Endothelial cell of umbilical vein (primary cell): ENCODE data around the gene RGS6. TPM values are rescaled to one million over a fixed set of nuclear protein-coding genes. Genes with fewer than 3 reads are reported as not detected.

Experiments used
- BruUV-seq: library from RNA; stranded (reverse); fragments of 400-500 nt; replicated peaks from 2 replicates; lab custom pipeline; 2021; lab: Mats Ljungman, UMichigan
- CTCF ChIA-PET: fragments of 300-600, 350-600 bp; sonication (Branson Sonifier 250); formaldehyde crosslinking; loops from one replicate; lab custom pipeline; 2021; ENCODE audit warnings: antibody characterized with exemption, inconsistent platforms; lab: Charles Lee
- POLR2A ChIA-PET: fragments of 300-600, 350-600 bp; sonication (Branson Sonifier 250); formaldehyde crosslinking; loops from one replicate; lab custom pipeline; 2021; ENCODE audit warnings: antibody characterized with exemption, inconsistent platforms; lab: Charles Lee
- DNase-seq: peaks from one replicate; pipeline ENCODE4 v3.0.0-alpha.2; 2011; ENCODE audit warnings: low read depth, low spot score
- FAIRE-seq: peaks from 2 replicates; lab custom pipeline; 2011; peaks lifted over from hg19 to GRCh38; lab: Jason Lieb, UNC
- H2AFZ ChIP-seq: 2 replicates; pipeline ENCODE4 v1.6.0; 2012; ENCODE audit warnings: low read depth, low read length, control low read depth, inconsistent platforms
- H3K27ac ChIP-seq: 2 replicates; pipeline ENCODE4 v1.5.1; 2011; ENCODE audit warnings: low read depth, mild to moderate bottlenecking, control low read depth, low read length, moderate library complexity; ENCODE audit not compliant: insufficient read depth
- H3K27me3 ChIP-seq, 2 experiments: 2 replicates each; pipeline versions ENCODE4 v1.6.0 to v1.6.1; 2011; ENCODE audit warnings: low read length in 2 of 2, mixed read lengths in 1 of 2; ENCODE audit not compliant: control insufficient read depth in 2 of 2, insufficient read depth in 2 of 2
- H3K36me3 ChIP-seq, 2 experiments: 2 replicates in 1 of 2; 3 replicates in 1 of 2; pipeline ENCODE4 v1.5.1; 2011; ENCODE audit warnings: low read length in 2 of 2, mild to moderate bottlenecking in 1 of 2, moderate library complexity in 1 of 2; ENCODE audit not compliant: control insufficient read depth in 2 of 2, insufficient read depth in 2 of 2; ENCODE audit errors: extremely low read depth in 1 of 2
- H3K4me1 ChIP-seq: 3 replicates; pipeline ENCODE4 v1.5.1; 2011; ENCODE audit warnings: mild to moderate bottlenecking, low read length; ENCODE audit not compliant: control insufficient read depth, insufficient read depth; ENCODE audit errors: extremely low read depth
- H3K4me2 ChIP-seq: 2 replicates; pipeline ENCODE4 v1.6.1; 2011; ENCODE audit warnings: low read length, control low read depth, mixed read lengths; ENCODE audit not compliant: insufficient read depth
- H3K4me3 ChIP-seq, 3 experiments: fragments of 200-600 bp in 1 of 3; sonication (generic), shearing (Covaris generic) in 1 of 3; replicated peaks in 1 of 3; 2 replicates each; pipeline ENCODE4 v1.5.1; 2011 to 2016; ENCODE audit warnings: control low read depth in 3 of 3, low read length in 3 of 3, mild to moderate bottlenecking in 2 of 3, inconsistent platforms in 1 of 3, low read depth in 1 of 3, moderate library complexity in 1 of 3; ENCODE audit not compliant: insufficient read depth in 1 of 3
- H3K79me2 ChIP-seq: 2 replicates; pipeline ENCODE4 v1.6.0; 2012; ENCODE audit warnings: low read length, inconsistent platforms; ENCODE audit not compliant: control insufficient read depth, insufficient read depth
- H3K9ac ChIP-seq: replicated peaks from 2 replicates; pipeline ENCODE3; 2011; ENCODE audit warnings: low read length, control low read depth; ENCODE audit not compliant: insufficient read depth; ENCODE audit errors: extremely low read depth
- H3K9me1 ChIP-seq: replicated peaks from 3 replicates; pipeline ENCODE4 v1.6.0; 2011; ENCODE audit warnings: mild to moderate bottlenecking, low read length; ENCODE audit not compliant: control insufficient read depth, insufficient read depth; ENCODE audit errors: extremely low read depth
- H3K9me3 ChIP-seq: replicated peaks from 2 replicates; pipeline ENCODE4 v1.5.1; 2012; ENCODE audit warnings: low read length, inconsistent platforms; ENCODE audit not compliant: control insufficient read depth, insufficient read depth
- H4K20me1 ChIP-seq: replicated peaks from 2 replicates; pipeline ENCODE3; 2011; ENCODE audit warnings: mild to moderate bottlenecking, low read length; ENCODE audit not compliant: control insufficient read depth, insufficient read depth; ENCODE audit errors: extremely low read depth
- CTCF ChIP-seq, 2 donors: IDR thresholded peaks; 1 replicate in 1 of 2; 2 replicates in 1 of 2; pipeline ENCODE4 v1.5.1; 2011; ENCODE audit warnings: low read length in 2 of 2, mild to moderate bottlenecking in 2 of 2, moderate library complexity in 2 of 2, control low read depth in 1 of 2, inconsistent platforms in 1 of 2, low read depth in 1 of 2; ENCODE audit not compliant: insufficient read depth in 1 of 2; ENCODE audit errors: extremely low read depth in 1 of 2
- EZH2 ChIP-seq: IDR thresholded peaks from 2 replicates; pipeline ENCODE4 v1.6.1; 2012; ENCODE audit warnings: borderline replicate concordance, low read depth, mild to moderate bottlenecking, moderate library complexity, low read length, inconsistent platforms; ENCODE audit not compliant: severe bottlenecking
- FOS ChIP-seq: IDR thresholded peaks from 2 replicates; pipeline ENCODE4 v1.6.1; 2011; ENCODE audit warnings: mild to moderate bottlenecking, low read length, moderate library complexity, borderline replicate concordance; ENCODE audit not compliant: insufficient read depth
- GATA2 ChIP-seq: IDR thresholded peaks from 2 replicates; pipeline ENCODE4 v1.7.0; 2011; ENCODE audit warnings: low read depth, mild to moderate bottlenecking, moderate library complexity, mixed read lengths, low read length; ENCODE audit not compliant: insufficient read length, insufficient read depth
- JUN ChIP-seq: IDR thresholded peaks from 2 replicates; pipeline ENCODE4 v1.6.1; 2011; ENCODE audit warnings: borderline replicate concordance, low read depth; ENCODE audit not compliant: insufficient read length, insufficient read depth
- MAX ChIP-seq: IDR thresholded peaks from 2 replicates; pipeline ENCODE4 v1.6.1; 2011; ENCODE audit not compliant: insufficient read depth, insufficient read length
- MYC ChIP-seq: IDR thresholded peaks from one replicate; pipeline ENCODE4 v1.6.1; 2011; ENCODE audit warnings: mild to moderate bottlenecking, low read depth, low read length
- POLR2A ChIP-seq: IDR thresholded peaks from 2 replicates; pipeline ENCODE4 v1.6.1; 2012; ENCODE audit warnings: low read depth, mild to moderate bottlenecking, control low read depth, low read length
- POLR2AphosphoS5 ChIP-seq: IDR thresholded peaks from 2 replicates; pipeline ENCODE4 v1.6.1; 2012; ENCODE audit warnings: low read depth, mild to moderate bottlenecking, control low read depth, low read length, moderate library complexity; ENCODE audit not compliant: insufficient read depth
- dilution Hi-C: fragments of 300-500 bp; cut with MboI; formaldehyde crosslinking; loops from one replicate; pipeline ENCODE4 v1.15.0; 2019; ENCODE audit warnings: low sequenced_read_pairs; ENCODE audit not compliant: extremely low pct_ligation_motif_present
- intact Hi-C: fragments of 100-400 bp; cut with micrococcal nuclease; formaldehyde crosslinking; loops from one replicate; pipeline ENCODE4 v1.10.0; 2022
- polyA plus RNA-seq, 4 experiments: library from polyadenylated mRNA; depleted of rRNA in 3 of 4; stranded (reverse) in 3 of 4; unstranded in 1 of 4; fragments of >200 nt; gene quantifications; 2 replicates each; pipeline versions ENCODE4 v1.2.1 to v1.2.3, GENCODE V29; 2011 to 2012; ENCODE audit warnings: missing spikeins in 1 of 4
- total RNA-seq: library from RNA; stranded (reverse); gene quantifications from 2 replicates; pipeline ENCODE4 v1.2.3, GENCODE V29; 2021

Gene RGS6
- total and polyA plus RNA-seq, 2 donors (not counting 3 experiments of a cell fraction or from before 2014, with no cell fraction given): not detected

GRCh38 chr14:72183631-72184030, 251.4 kb downstream of the RGS6 start:
- no peak overlapping the region for H2AFZ ChIP-seq
- no peaks in the 10 kb centered on the region for H3K27me3 ChIP-seq
- H3K79me2 ChIP-seq: no peaks in the 10 kb centered on the region

More at GRCh38 chr14:72183631-72184030, 251.4 kb downstream of the RGS6 start:
- Histone ChIP-seq H3K4me1 (no peaks in the 10 kb centered on the region), H3K4me3 (no peak overlapping the region), H3K27ac (no peak overlapping the region), H3K9ac (no peak overlapping the region), H3K4me2 (no peak overlapping the region), H3K9me1 (no peaks in the 10 kb centered on the region), H4K20me1 (no peaks in the 10 kb centered on the region), H3K36me3 (no peaks in the 10 kb centered on the region), H3K9me3 (no peaks in the 10 kb centered on the region)
- POLR2A ChIA-PET: no interaction called here
- CTCF ChIA-PET: no interaction called here
- dilution Hi-C loops: no loop called here
- FAIRE-seq (no peak), DNase-seq (no peak)
- TF ChIP-seq FOS (no peak), MYC (no peak), CTCF (IDR thresholded peaks at IDR 0.05; ENCODE audit: extremely low read depth in 1 of 2, insufficient read depth in 1 of 2, low read depth in 1 of 2, low read length in 2 of 2) (no peak), JUN (no peak), MAX (no peak), EZH2 (no peak), POLR2A (no peak), GATA2 (no peak), POLR2AphosphoS5 (no peak)
- no TSS peak for BruUV-seq
- intact Hi-C loops: no loop called here
